Measurements from ENCODE around the gene MGLL.

Gene MGLL

DNA sequence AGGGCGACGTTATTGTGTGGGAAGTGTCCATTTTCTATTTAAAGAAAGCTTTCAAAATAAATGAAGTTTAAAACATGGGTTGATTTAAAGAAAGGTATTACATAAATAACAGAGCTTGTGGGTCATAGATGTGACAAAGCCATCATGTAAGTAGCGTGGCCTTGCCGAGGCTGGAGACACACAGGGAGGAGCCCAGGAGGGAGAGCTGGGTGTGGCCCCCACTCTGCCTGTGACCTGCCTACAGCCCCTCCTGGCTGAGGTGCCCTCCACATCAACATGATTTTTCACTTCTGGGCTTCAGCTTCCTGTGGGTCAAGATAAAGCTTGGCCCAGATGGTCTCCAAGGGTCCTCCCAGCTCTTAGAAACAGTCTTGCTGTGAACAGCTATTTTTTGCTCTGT lies 12.5 kb upstream of the MGLL start:
- no peak for DNase-seq

DNA sequence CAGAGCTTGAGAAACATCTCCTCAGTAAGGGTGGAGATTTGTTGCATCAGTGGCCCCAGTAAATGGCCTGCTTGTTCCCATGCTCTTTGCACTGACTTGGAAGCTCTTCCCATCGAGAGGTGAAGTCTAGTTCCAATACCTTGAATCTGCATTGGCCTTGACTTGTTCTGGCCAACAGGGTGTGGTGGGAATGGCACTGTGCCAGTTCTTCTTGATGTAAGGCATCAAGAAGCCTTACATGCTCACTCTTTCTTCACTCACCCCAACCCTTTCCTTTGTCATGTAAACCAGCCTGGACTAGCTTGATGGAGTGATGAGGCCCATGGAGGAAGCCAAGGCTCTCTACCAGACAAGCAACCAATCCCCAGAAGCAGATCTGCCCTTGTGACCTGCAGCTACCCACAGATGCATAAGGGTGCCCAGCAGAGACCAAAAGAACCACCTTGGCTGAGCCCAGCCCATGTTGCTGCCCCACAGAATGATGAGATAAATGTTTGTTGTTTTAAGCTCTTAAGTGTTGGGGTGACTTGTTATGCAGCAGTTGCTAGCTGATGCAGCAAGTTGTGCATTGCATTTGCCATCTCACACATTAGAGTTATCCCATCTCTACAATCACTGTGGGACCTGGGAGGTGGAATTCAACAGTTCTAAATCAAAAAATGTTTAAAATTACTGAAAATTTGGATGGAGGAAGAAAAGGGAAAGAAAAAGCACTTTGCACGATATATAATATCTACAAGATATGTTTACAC lies 11.1 kb upstream of the MGLL start:
- DNase-seq, result no peak

DNA sequence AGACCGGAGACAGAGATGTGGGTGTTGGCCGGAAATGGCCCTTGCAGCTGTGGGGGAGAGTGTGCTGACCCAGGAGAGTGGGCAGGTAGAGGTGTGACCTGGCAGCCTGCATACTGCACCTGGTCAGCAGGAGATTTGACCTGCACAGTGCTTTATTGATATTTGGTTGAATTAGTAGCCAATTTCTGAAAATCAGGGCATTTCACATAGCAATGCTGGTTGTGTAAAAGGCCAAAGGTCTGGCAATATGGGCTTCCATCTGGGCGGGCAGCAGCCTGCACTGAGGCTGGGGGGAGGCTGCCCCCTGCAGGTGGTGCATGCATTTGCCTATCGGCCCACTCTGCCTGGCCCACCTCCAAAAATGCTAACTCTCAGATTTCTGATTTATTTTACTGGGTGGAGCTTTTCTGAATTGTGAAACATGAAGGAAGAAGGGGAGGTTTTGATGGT lies 9.4 kb upstream of the MGLL start:
- DNase-seq, result peak; percentile 13

DNA sequence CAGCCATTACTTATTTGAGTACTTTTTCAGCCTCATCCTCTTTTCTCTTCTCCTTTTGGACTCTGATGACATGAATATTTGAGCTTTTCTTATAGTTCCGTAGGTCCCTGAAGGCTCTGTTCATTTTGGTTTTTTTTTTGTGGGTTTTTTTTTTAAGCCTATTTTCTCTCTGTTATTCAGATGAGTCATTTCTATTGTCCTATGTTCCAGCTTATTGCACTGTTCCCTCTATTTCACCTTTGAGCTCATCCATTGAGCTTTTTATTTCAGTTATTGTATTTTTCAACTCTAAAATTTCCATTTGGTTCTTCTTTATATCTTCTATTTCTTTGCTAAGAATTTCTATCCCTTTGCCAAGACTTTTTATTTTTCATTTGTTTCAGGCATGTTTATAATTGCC lies 7.2 kb upstream of the MGLL start:
- no peak for DNase-seq

DNA sequence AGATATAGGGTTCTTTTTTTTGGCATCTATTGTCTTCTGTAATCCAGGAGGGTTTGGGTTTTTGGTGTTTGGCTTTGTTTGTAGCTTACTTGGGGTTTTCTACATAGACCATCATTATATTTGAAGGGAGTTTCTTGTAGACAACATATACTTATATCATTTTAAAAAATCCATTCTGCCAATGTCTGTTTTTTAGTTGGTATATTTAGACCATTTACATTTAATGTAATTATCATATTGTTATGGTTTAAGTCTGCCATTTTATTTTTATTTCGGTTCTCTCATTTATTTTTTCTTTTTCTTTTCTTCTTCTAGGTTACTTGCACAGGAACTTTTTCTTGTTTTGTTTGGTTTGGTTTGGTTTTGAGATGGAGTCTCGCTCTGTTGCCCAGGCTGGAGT lies 5.5 kb upstream of the MGLL start:
- no peak for DNase-seq

DNA sequence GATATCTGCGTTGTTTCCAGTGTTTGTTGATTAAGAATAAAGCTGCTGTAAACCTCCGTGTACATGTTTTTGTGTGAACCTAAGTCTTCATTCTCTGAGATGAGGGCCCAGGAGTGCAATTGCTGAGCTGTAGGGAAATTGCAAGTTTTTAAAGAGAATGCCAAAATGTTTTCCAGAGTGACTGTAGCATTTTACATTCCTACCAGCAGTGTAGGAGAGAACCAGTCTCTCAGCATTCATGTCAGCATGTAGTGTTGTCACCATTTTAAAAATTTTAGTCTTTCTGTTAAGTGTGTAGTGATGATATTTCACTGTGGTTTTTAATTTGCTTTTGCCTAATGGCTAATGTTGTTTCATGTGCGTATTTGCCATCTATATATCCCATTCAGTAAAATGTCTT lies 3.4 kb upstream of the MGLL start:
- DNase-seq, result no peak

DNA sequence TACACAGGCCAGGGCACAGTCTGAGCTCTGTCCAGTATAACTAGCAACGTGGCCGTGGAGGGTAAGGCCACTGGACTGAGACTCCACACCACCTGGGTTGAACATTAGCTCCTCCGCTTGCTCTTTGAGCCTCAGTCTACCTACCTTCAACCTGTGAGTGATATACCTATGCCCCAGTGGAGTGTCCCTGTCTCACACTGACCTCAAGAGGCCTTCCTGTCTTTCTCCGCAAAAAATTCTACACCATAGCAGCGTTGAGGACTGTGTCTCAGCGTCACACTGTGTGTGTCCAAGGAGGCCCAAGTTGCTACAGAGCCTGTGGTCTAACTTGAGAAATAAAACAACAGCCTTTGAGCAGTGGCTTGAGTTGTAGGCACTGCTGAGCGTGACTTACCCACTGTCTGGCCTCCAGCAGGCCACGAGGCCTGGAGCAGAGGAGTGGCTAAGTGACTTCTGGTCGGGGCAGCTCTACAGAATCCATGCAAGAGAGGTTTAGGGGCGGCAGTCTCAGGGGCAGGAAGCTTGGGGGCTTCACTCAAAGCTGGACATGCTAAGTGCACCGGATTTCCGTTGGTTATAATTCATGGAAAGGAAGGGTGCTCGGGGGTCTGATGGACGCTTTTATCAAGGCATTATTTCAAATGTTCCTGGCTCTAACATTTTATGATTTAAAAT lies 2.0 kb upstream of the MGLL start:
- DNase-seq, result no peak

DNA sequence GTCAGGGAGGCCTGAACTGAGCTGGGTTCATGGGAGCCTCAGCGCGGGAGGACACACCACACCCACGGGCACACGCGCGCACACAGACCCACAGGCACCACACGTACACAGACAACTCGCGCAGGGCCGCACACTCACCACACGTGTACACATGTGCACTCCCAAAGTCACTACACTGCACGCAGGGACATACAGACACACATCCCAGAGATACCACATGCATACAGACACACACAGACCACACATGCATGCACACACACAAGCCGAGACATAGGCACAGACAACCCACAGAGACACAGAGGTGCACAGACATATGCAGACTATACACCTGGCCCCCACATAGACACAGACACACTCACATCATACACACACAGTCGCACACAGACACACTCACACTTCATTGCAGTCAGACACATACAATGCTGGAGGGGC lies 1.1 kb upstream of the MGLL start:
- DNase-seq, result no peak

DNA sequence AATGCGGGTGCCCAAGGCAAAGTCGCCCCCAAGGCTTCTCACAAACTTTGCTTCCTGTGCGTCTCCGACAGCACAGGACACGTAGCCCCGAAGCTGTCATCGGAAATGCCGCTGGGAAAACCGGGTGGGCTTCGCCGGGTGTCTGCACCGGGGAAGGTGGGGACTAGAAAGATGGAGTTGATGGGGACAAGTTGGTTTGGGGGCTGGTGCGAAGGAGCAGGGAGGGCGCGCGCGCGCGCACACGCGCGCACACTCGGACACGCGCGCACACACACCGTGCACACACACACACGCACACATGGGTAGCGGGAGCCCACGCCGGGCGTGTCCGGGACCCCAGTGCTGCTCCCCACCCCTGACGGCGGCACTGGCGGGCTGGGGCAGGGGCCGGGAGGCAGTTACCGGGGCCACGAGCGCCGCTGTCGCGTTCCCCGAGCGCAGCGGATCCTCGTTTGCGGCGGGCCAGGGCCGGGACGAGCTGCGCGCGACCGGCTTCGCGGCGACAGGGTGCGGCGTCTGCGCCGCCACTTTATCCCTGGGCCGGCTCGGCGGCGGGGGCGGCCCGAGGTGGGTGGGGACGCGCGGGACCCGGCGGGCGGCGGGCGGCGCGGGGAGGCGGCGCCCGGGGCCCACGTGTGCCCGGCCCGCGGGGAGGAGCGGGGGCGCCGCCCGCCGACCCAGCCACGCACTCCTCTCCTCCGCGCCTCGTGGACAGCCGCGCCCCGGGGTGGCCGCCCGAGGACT lies 539 bp upstream of the MGLL start:
- no peak for DNase-seq

DNA sequence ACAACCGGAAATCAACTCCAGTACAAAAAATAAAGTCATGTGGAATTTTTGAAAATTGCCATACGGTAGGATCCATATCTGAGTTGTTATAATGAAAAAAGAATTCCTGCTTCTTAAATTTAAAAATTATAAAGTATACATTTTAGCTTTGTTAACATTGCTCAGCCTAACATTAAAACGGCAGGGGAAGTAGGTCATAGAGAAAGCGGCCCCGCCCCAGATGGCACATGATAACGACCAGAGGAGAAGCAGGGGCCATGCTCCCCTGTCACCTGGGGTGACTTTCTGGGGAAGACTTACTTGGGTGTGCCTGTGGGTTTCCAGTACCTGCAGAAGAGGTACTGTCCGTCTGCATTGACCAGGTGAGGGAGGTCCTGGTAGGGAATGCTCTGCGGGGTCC lies 921 bp downstream of the MGLL start:
- DNase-seq, result no peak

DNA sequence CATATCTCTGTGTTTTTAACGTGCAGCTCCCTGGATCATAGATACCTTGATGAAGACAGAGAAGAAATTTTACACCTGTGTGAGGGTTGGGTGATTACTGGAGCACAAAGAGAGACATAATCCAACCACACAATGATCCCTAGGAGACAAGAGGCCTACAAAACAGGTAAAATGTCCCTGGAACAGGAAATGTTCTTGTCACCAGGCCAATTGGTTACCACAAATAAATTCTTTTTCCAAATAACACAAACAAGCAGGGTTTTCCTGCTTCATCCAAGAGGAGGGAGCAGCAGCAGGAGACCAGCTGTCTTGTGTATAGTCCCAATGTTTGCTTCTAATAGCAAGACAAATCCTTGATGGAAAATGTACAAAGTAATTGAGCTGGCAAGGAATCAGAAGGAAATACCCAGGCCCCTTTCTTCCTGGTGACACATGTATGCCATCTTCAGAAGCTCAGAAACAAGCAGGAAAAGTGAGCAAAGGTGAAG lies 1.4 kb downstream of the MGLL start:
- no peak for DNase-seq

DNA sequence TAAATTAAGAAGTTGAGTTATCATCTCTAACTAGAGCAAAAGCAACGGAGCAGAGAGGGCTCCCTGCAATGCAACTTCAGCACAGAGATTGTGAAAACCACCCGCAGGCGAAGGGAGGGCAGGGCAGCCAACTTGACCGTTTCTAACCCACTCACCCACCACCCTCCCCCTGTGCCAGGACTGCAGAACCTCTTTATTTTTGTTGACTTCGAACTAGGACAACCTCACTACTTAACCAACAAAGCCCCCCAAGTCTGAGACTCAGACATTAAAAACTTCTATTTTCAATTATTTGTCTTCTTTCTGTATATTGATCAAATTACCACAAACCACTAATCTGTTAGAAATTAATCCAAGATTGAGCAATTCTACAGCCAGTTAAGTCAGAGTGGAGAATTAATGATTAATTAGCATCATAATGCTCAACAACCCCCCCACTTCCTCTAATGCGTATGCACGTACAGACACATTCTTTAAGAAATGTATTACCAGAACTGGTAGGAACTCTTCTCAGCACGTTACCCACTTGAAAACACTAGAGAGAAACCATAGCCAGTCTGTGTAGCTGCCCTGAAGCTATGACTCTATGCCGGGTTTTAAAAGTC lies 2.0 kb downstream of the MGLL start:
- DNase-seq, result no peak

DNA sequence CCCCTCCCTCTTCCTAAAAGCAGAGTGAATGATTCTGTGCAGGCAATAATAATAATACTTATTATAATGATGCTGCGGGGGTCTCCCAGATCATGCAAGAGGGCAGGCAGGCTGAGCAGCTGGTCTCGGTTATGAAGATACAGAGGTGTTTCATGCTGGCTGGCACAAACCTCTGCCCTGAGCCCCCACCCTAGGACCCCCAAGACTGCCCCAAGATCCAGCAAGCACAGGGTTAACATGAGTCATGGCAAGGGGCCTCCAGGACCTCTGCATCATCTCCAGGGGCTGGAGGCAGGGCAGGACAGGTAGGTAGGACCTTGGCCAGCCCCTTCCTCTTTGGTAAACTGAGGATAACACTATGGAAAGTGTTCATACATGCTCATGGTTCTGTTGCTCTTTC lies 2.7 kb downstream of the MGLL start:
- no peak for DNase-seq

DNA sequence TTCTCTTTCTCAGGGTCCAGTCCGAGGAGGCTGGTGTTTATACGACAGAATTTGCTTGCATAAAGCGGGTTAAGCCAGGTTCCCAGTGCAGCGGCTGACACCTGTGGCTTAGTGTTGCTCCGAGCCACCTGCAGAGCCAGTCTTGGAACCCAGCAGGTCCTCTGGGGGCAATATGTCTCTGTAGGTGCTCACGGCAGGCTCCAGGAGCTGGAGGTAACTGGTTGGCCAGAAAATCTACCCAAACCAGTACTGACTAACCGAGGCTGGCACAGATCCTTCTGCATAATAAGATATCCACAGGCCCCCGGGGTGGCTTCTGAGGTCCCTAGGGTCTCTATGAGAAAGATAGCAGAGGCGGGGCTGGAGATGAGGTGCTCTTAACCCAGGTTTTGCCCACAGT lies 3.2 kb downstream of the MGLL start:
- no peak for DNase-seq

DNA sequence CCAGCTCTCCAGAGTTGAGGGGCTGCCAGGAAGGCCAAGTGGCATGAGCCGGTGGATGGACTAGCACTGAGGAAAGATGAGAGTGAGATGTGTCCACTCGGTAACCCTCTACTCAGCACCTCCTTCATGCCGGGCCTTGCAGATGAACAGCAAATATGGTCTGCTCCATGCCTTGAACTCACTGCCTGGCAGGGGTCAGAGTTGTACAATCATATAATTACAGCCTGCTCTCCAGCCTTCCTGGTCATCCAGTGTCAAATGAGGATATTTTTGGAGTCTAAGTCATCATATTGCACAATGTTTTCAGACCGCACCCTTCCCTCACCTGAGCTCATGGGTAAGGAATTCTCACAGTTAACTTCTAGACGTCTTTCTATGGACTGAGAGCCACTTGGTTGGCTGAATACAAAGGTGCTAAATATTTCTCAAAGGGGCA lies 4.9 kb downstream of the MGLL start:
- DNase-seq, result no peak

DNA sequence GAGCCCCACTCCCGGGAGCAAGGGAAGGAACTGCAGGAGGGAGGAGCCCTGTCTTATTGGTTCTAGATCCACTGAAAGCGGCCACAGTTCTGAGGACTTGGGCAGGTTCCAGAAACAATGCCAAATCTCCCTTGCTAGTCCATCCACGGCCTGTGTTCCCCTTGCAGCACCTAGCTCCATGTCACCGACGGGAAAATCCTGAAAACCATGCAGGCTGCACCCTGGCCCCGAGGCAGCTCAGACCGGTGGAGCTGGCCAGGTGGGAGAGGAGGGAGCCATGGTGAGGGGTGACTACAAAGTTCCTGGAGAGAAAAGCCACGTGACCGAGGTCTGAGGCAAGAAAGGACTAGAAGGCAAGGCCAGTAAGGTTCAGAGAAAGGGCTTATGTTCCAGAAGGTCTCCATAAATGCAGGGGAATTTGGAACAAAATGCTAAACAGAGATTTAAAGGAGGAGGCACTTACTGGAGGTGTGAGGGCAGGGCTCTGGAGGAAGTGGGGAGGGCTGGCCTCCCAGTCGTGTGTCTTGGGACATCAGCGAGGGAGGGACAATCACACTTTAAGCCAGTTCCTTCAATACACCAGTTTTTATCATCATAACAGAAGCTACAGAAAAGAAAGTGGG lies 5.4 kb downstream of the MGLL start:
- DNase-seq, result no peak

DNA sequence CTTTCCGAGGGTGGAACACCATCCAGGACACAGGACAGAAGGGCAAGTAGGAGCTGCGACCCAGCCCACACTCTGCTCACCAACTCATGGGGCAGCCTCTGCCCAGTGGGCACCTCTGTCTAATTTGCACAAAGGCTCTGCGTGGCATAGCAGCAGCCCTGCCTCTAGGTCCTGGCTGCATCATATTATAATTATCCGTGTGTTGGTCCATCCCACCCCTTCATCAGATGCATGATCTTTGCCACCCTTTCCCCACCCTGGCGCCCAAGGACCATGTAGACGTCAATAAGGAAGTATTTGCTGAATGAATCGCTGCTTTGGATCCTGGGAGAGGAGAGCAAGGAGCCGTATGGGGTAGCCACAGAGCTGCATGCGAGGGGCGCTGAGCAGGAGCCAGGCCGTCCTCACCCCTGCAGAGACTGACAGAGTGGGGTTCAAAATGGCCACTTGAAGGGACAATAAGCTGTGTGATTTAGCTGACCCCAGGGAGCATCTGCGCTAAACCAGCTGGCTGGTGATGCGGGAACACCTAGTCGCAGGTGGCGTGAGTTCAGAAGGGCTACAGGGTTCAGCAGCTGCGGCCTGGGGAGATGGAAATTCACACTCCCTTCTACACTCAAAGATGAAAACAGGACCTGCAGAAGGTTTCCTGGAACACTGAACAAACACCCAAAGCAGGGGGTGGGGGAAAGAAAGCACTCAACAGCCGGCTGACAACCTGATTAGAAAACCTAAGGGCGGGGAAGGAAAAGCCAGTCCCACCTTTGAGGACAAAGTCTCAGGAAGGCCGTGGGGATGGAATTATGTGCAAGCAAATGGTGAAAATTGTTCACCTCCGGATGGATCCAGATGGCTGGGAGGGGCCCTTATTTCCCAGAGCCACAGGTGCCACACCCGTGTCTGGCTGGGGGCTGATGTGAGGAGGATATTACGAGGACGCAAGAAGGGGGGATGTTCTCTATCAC lies 6.4 kb downstream of the MGLL start:
- DNase-seq, result no peak

DNA sequence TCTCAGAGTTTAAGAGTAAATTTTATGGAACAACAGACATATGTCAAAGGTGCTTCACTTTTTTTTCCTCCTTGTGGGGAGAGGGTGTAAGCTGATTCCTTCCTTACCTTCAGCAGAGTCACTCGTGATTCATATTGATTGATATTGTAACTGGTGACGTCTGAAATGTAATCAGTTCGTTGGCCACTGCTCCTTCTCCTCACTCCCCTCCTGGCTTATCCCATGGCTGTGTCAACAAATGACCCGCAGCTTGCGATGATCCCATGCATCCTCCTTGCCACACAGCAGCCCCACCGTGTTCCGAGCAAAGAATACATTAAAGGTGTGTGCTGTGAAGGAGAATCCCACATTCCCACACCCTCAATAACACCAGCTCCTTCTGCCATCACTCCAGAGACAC lies 7.3 kb downstream of the MGLL start:
- no peak for DNase-seq

DNA sequence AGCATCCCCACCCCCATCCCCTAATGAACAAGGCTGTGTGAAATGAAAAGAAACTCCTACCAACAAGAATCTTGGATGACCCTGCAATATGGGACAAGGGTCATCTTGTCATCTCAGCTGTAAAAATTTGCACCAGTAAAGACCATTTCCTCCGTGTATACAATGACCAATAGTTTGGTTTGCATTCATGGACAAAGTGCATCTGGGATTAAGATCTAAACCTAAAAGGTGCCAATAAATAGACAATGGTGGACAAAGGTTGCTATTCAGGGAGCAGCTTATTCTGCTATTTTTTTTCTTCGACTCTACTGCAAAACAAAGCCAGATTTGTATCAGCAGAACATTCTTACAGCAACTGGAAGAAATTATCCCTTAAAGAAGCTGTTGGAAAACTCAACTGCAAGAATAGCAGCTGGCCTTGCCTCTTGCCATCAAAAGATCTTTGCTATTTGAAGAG lies 8.0 kb downstream of the MGLL start:
- no peak for DNase-seq

DNA sequence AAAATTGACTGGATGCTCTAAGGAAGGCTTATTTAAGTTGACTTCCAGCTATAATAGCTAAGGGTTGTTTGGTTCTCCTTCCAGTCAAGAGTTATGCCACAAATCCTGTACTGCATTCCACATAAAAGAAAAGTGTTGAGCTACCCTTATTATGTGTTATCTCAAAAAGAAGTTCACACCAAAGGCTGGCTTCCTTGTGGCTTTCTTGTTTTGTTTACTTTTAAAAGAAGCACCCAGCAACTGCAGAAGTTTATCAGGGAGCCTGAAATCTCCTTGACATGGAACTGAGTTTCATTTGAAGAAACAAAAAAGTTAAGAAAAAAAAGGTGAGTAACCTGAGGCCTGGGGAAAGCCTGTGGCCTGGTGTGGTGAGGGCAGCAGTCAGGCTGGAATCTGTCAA lies 10.2 kb downstream of the MGLL start:
- no peak for DNase-seq

DNA sequence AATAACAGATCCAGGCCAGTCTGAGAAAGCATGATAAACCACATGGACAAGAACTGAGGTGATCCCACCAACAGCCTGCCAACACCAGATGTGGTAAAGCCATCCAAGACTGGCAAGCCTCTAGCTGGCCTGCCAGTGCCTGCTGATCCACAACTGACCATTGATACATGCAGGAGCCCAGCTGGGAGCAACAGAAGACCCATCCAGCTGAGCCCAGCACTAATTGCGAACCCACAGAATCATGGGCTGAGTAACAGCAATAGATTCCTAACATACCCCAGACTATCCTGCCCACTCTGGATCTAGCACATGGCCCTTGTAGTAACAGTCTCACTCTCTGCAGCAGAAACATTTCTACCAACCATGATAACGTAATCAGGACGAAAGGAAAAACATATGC lies 10.6 kb downstream of the MGLL start:
- no peak for DNase-seq

DNA sequence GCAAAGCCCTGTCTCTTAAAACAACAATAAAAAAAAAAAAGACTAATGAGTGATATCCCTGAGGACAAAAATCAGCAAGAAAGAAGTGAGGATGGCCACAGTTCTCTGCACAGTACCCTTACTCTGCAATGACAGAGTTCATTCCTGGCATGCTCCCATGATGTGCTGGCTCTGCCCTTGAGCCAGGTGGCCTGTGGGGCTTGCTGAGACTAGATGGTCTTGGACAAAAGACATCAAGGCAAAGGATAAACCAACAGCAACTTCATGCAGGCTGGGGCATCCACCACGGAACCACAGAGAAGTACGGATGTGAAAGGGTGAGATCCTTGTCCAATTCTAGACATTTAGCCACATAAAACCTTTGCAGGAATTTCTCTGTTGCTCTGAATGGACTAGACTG lies 12.7 kb downstream of the MGLL start:
- DNase-seq, result no peak

All from SHP77 treated with DMSO at 0.1 percent for 48 hours (cell line).